GM12878 (cell line): ENCODE results near the gene SLC16A9. TPM values are rescaled to one million over a fixed set of nuclear protein-coding genes. Genes with fewer than 3 reads are reported as not detected.

Experiments
- ATAC-seq: fragments of 200-7000 bp; cut with Tn5 transposase; 3 replicates; pipeline ENCODE4 v1.9.1; 2020; ENCODE audit warnings: mild to moderate bottlenecking, moderate library complexity
- BruUV-seq: library from RNA; stranded (reverse); fragments of 400-500 nt; replicated peaks from 2 replicates; lab custom pipeline; 2021; lab: Mats Ljungman, UMichigan
- CTCF ChIA-PET: fragments of 300-600 bp; sonication (Branson Sonifier 250); formaldehyde crosslinking; extraction: SDS; loops from one replicate; lab custom pipeline; 2021; ENCODE audit warnings: inconsistent platforms; lab: Yijun Ruan, JAX
- POLR2A ChIA-PET: fragments of 350-600 bp; formaldehyde crosslinking; extraction: SDS; loops from one replicate; lab custom pipeline; 2021; ENCODE audit warnings: inconsistent platforms; lab: Charles Lee
- RAD21 ChIA-PET: fragments of 300-600 bp; sonication (Branson Sonifier 250); formaldehyde crosslinking; loops from one replicate; lab custom pipeline; 2023; ENCODE audit warnings: antibody characterized with exemption; ENCODE audit not compliant: unreplicated experiment; lab: Charles Lee
- SMC1A ChIA-PET: fragments of 300-600 bp; sonication (Branson Sonifier 250); formaldehyde crosslinking; loops from one replicate; lab custom pipeline; 2023; ENCODE audit not compliant: unreplicated experiment, uncharacterized antibody; lab: Charles Lee
- DNase-seq: peaks from one replicate; pipeline ENCODE4 v3.0.0-alpha.2; 2011; ENCODE audit warnings: low read depth, low spot score
- FAIRE-seq: peaks from 3 replicates; lab custom pipeline; 2011; peaks lifted over from hg19 to GRCh38; lab: Jason Lieb, UNC
- H2AFZ ChIP-seq: 2 replicates; pipeline ENCODE4 v1.6.0; 2011; ENCODE audit warnings: low read depth, low read length, control low read depth; ENCODE audit not compliant: control insufficient read depth
- H3K27ac ChIP-seq: 2 replicates; pipeline ENCODE4 v1.5.1; 2011; ENCODE audit warnings: control low read depth; ENCODE audit not compliant: control insufficient read depth, insufficient read depth
- H3K27me3 ChIP-seq, 2 experiments: replicated peaks in 1 of 2; 2 replicates each; pipeline versions ENCODE4 v1.6.0 to v1.6.1; 2011; ENCODE audit warnings: low read length in 1 of 2; ENCODE audit not compliant: control insufficient read depth in 2 of 2, insufficient read depth in 2 of 2
- H3K36me3 ChIP-seq, 2 experiments: 2 replicates each; pipeline ENCODE4 v1.5.1; 2011; ENCODE audit warnings: low read length in 1 of 2; ENCODE audit not compliant: control insufficient read depth in 2 of 2, insufficient read depth in 2 of 2
- H3K4me1 ChIP-seq: 2 replicates; pipeline ENCODE4 v1.6.1; 2011; ENCODE audit warnings: mild to moderate bottlenecking, low read length, moderate library complexity, mixed read lengths; ENCODE audit not compliant: control insufficient read depth, insufficient read depth
- H3K4me2 ChIP-seq: 2 replicates; pipeline ENCODE4 v1.6.0; 2011; ENCODE audit warnings: control low read depth; ENCODE audit not compliant: control insufficient read depth, insufficient read depth
- H3K4me3 ChIP-seq: fragments of 200-600 bp; sonication (generic); 2 replicates; pipeline ENCODE4 v1.5.1; 2016
- H3K79me2 ChIP-seq: 2 replicates; pipeline ENCODE4 v1.6.0; 2011; ENCODE audit warnings: low read length; ENCODE audit not compliant: control insufficient read depth, insufficient read depth
- H3K9ac ChIP-seq: 2 replicates; pipeline ENCODE4 v1.8.0; 2011; ENCODE audit warnings: low read length, control low read depth, mixed read lengths; ENCODE audit not compliant: control insufficient read depth, insufficient read depth
- H3K9me3 ChIP-seq: replicated peaks from 3 replicates; pipeline ENCODE4 v1.5.1; 2011; ENCODE audit warnings: mild to moderate bottlenecking, low read length; ENCODE audit not compliant: control insufficient read depth, insufficient read depth
- H4K20me1 ChIP-seq: 2 replicates; pipeline ENCODE4 v1.6.0; 2011; ENCODE audit not compliant: control insufficient read depth, insufficient read depth
- BCL11A ChIP-seq: IDR thresholded peaks from 2 replicates; pipeline ENCODE4 v1.6.1; 2011; ENCODE audit warnings: low read depth, low read length
- BHLHE40 ChIP-seq, 2 experiments: fragments of 450-650 bp in 1 of 2; IDR thresholded peaks; 2 replicates each; pipeline ENCODE4 v1.6.1; 2011 to 2017; ENCODE audit warnings: low read depth in 2 of 2, borderline replicate concordance in 1 of 2, improper control_type of control experiment in 1 of 2, low read length in 1 of 2, mild to moderate bottlenecking in 1 of 2
- CBX3 ChIP-seq: fragments of 200-600 bp; sonication (generic); IDR thresholded peaks from 2 replicates; pipeline ENCODE4 v1.6.1; 2016; ENCODE audit warnings: low read depth, borderline replicate concordance
- CBX5 ChIP-seq: sonication (generic); IDR thresholded peaks from 2 replicates; pipeline ENCODE4 v1.6.1; 2016; ENCODE audit warnings: low read depth, moderate library complexity, mild to moderate bottlenecking, inconsistent platforms
- HDAC2 ChIP-seq: fragments of 200-600 bp; sonication (generic); IDR thresholded peaks from 2 replicates; pipeline ENCODE4 v1.6.1; 2017
- IRF4 ChIP-seq: IDR thresholded peaks from 2 replicates; pipeline ENCODE4 v1.6.1; 2011; ENCODE audit warnings: low read depth, low read length
- NR2C1 ChIP-seq: fragments of 450-650 bp; IDR thresholded peaks from 2 replicates; pipeline ENCODE4 v1.6.1; 2017; ENCODE audit warnings: antibody characterized with exemption, mild to moderate bottlenecking, moderate library complexity
- POLR2A ChIP-seq: IDR thresholded peaks from 2 replicates; pipeline ENCODE4 v1.6.1; 2011; ENCODE audit warnings: low read depth, mild to moderate bottlenecking, low read length
- RBBP5 ChIP-seq: fragments of 200-600 bp; sonication (generic); conservative IDR thresholded peaks from 2 replicates; pipeline ENCODE4 v1.6.1; 2016
- RCOR1 ChIP-seq: conservative IDR thresholded peaks from 2 replicates; pipeline ENCODE4 v1.6.1; 2012; ENCODE audit warnings: low read depth, low read length, improper control_type of control experiment
- RFX5 ChIP-seq: IDR thresholded peaks from 2 replicates; pipeline ENCODE4 v1.6.1; 2011; ENCODE audit warnings: low read depth, low read length, improper control_type of control experiment
- SMAD1 ChIP-seq: fragments of 450-650 bp; IDR thresholded peaks from 2 replicates; pipeline ENCODE4 v1.6.1; 2018; ENCODE audit warnings: mild to moderate bottlenecking, low read depth; ENCODE audit not compliant: partially characterized antibody
- TCF12 ChIP-seq: IDR thresholded peaks from 2 replicates; pipeline ENCODE4 v1.6.1; 2011; ENCODE audit warnings: low read depth, mild to moderate bottlenecking, low read length
- YBX1 ChIP-seq: fragments of 450-650 bp; IDR thresholded peaks from 2 replicates; pipeline ENCODE4 v1.6.1; 2016; ENCODE audit warnings: antibody characterized with exemption
- ZNF217 ChIP-seq: fragments of 450-650 bp; IDR thresholded peaks from 2 replicates; pipeline ENCODE4 v1.6.1; 2017; ENCODE audit warnings: antibody characterized with exemption, mild to moderate bottlenecking
- ZNF622 ChIP-seq: fragments of 450-650 bp; IDR thresholded peaks from 2 replicates; pipeline ENCODE4 v1.6.1; 2017; ENCODE audit warnings: mild to moderate bottlenecking, inconsistent platforms
- WGBS: methylation state at CpG from one replicate; pipeline ENCODE4 v1.1.6; 2016; ENCODE audit warnings: low lambda C conversion rate; ENCODE audit not compliant: insufficient replicate concordance, insufficient coverage; ENCODE audit errors: missing lambda C conversion rate; 5-methylcytosine and 5-hydroxymethylcytosine counted together
- in situ Hi-C: fragments of 300-500 bp; cut with MboI; formaldehyde crosslinking; loops from 9 replicates; pipeline ENCODE4 v1.14.3; 2018; ENCODE audit warnings: mixed read lengths
- intact Hi-C: fragments of 100-400 bp; cut with micrococcal nuclease; formaldehyde crosslinking; loops from one replicate; pipeline ENCODE4 v1.14.2; 2022; ENCODE audit not compliant: unreplicated experiment
- polyA plus RNA-seq, 11 experiments: library from polyadenylated mRNA; depleted of rRNA in 4 of 11; unstranded in 6 of 11; stranded (reverse) in 5 of 11; fragments of >200 nt; fragmentation: Nextera tagmentation in 4 of 11; fragmentation: Illumina TruSeq in 1 of 11; extraction: Ambion mirVana in 4 of 11; extraction: Trizol in 1 of 11; gene quantifications; 1 replicate in 1 of 11; 2 replicates in 10 of 11; pipeline versions ENCODE4 v1.2.1 to v1.2.3, GENCODE V29; 2011 to 2016; ENCODE audit warnings: inconsistent platforms in 2 of 11, missing spikeins in 2 of 11, low read depth in 1 of 11
- total RNA-seq, 4 experiments: library from RNA; depleted of rRNA in 3 of 4; stranded (reverse); fragments of >200 nt in 3 of 4; fragmentation: Illumina TruSeq in 1 of 4; extraction: Trizol in 1 of 4; gene quantifications; 2 replicates each; pipeline versions ENCODE4 v1.2.1 to v1.2.3, GENCODE V29; 2013 to 2021
- TF ChIP-seq, protein P1 (sequence below): IDR thresholded peaks from 2 replicates; pipeline ENCODE4 v1.6.1; 2012; ENCODE audit warnings: low read depth, low read length, improper control_type of control experiment
- TF ChIP-seq, protein P2 (sequence below): fragments of 450-650 bp; IDR thresholded peaks from 2 replicates; pipeline ENCODE4 v1.6.1; 2017; ENCODE audit warnings: mild to moderate bottlenecking, moderate library complexity

The SLC16A9 gene
- total and polyA plus RNA-seq, 10 of the 15 experiments (the other 5 are each of a cell fraction or from before 2014, with no cell fraction given): 0.86 to 6.2 (median 4.3) TPM

GRCh38 chr10:59694936-59695335 lies 14.7 kb downstream of the SLC16A9 start:
- Histone ChIP-seq H3K36me3 (no peaks in the 10 kb centered on the region), H3K79me2 (no peaks in the 10 kb centered on the region), H3K4me1 (no peaks in the 10 kb centered on the region), H3K9ac (no peak overlapping the region), H2AFZ (no peak overlapping the region), H3K9me3 (no peaks in the 10 kb centered on the region), H3K27me3 (no peaks in the 10 kb centered on the region), H4K20me1 (no peaks in the 10 kb centered on the region), H3K27ac (no peak overlapping the region), H3K4me3 (no peak overlapping the region), H3K4me2 (no peak overlapping the region)
- DNase-seq: no peak
- WGBS: 85% methylated on average over 1 of the region's 1 CpG
- no peak for FAIRE-seq
- ChIA-PET POLR2A (no interaction called here), RAD21 (no interaction called here), CTCF (no interaction called here), SMC1A (no interaction called here)
- in situ Hi-C loops: no loop called here
- no TSS peak for BruUV-seq
- TF ChIP-seq CBX3: no peak
- no peak for TF ChIP-seq YBX1
- TF ChIP-seq CBX5: no peak
- TF ChIP-seq, protein P1, sequence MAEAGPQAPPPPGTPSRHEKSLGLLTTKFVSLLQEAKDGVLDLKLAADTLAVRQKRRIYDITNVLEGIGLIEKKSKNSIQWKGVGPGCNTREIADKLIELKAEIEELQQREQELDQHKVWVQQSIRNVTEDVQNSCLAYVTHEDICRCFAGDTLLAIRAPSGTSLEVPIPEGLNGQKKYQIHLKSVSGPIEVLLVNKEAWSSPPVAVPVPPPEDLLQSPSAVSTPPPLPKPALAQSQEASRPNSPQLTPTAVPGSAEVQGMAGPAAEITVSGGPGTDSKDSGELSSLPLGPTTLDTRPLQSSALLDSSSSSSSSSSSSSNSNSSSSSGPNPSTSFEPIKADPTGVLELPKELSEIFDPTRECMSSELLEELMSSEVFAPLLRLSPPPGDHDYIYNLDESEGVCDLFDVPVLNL: no peak
- TF ChIP-seq BHLHE40 (IDR thresholded peaks at IDR 0.05; ENCODE audit: borderline replicate concordance in 1 of 2, low read depth in 2 of 2, low read length in 1 of 2): no peak
- no peak for TF ChIP-seq ZNF622
- no peak for TF ChIP-seq HDAC2
- no peak for TF ChIP-seq POLR2A
- TF ChIP-seq RBBP5: no peak
- no peak for TF ChIP-seq SMAD1
- no peak for TF ChIP-seq RFX5
- TF ChIP-seq RCOR1: no peak
- no peak for TF ChIP-seq NR2C1
- no peak for TF ChIP-seq ZNF217
- TF ChIP-seq BCL11A: no peak
- TF ChIP-seq TCF12: no peak
- TF ChIP-seq IRF4: no peak
- TF ChIP-seq, protein P2, sequence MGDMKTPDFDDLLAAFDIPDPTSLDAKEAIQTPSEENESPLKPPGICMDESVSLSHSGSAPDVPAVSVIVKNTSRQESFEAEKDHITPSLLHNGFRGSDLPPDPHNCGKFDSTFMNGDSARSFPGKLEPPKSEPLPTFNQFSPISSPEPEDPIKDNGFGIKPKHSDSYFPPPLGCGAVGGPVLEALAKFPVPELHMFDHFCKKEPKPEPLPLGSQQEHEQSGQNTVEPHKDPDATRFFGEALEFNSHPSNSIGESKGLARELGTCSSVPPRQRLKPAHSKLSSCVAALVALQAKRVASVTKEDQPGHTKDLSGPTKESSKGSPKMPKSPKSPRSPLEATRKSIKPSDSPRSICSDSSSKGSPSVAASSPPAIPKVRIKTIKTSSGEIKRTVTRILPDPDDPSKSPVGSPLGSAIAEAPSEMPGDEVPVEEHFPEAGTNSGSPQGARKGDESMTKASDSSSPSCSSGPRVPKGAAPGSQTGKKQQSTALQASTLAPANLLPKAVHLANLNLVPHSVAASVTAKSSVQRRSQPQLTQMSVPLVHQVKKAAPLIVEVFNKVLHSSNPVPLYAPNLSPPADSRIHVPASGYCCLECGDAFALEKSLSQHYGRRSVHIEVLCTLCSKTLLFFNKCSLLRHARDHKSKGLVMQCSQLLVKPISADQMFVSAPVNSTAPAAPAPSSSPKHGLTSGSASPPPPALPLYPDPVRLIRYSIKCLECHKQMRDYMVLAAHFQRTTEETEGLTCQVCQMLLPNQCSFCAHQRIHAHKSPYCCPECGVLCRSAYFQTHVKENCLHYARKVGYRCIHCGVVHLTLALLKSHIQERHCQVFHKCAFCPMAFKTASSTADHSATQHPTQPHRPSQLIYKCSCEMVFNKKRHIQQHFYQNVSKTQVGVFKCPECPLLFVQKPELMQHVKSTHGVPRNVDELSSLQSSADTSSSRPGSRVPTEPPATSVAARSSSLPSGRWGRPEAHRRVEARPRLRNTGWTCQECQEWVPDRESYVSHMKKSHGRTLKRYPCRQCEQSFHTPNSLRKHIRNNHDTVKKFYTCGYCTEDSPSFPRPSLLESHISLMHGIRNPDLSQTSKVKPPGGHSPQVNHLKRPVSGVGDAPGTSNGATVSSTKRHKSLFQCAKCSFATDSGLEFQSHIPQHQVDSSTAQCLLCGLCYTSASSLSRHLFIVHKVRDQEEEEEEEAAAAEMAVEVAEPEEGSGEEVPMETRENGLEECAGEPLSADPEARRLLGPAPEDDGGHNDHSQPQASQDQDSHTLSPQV: no peak
- ATAC-seq: no peak
- intact Hi-C loops: no loop called here
